HFFc6 (cell line): ENCODE data around the gene NNT. TPM values are rescaled to one million over a fixed set of nuclear protein-coding genes. Genes with fewer than 3 reads are reported as not detected.
"Not testable (repeated sequence)": the region's sequence is repeated elsewhere in the genome, so short reads cannot be mapped to it uniquely, and the experiment has no call there.

Source experiments
- DNase-seq: peaks from one replicate; pipeline ENCODE4 v3.0.0-alpha.2; 2018
- H3K27ac Mint-ChIP-seq: 2 replicates; pipeline ENCODE4 v1.8.0; 2020; ENCODE audit warnings: mild to moderate bottlenecking, mixed read lengths
- H3K27me3 Mint-ChIP-seq: 2 replicates; pipeline ENCODE4 v1.8.0; 2021; ENCODE audit warnings: mild to moderate bottlenecking, moderate library complexity, mixed read lengths; ENCODE audit not compliant: insufficient read depth
- H3K36me3 Mint-ChIP-seq: 2 replicates; pipeline ENCODE4 v1.8.0; 2021; ENCODE audit warnings: low read depth, mixed read lengths
- H3K4me1 Mint-ChIP-seq: 2 replicates; pipeline ENCODE4 v1.8.0; 2020; ENCODE audit warnings: low read depth, mixed read lengths
- H3K4me3 Mint-ChIP-seq: 2 replicates; pipeline ENCODE4 v1.8.0; 2020; ENCODE audit warnings: mild to moderate bottlenecking, moderate library complexity, mixed read lengths
- H3K9me3 Mint-ChIP-seq: 2 replicates; pipeline ENCODE4 v1.8.0; 2020; ENCODE audit warnings: mild to moderate bottlenecking, mixed read lengths
- total RNA-seq, 6 experiments: library from RNA; stranded (reverse); fragmentation: NEBNext Ultra II Directional; extraction: Animal tissue kit (Norgen Biotek cat#: 25700); gene quantifications; 2 replicates in 1 of 6; 3 replicates in 5 of 6; pipeline ENCODE4 v1.2.3, GENCODE V29; 2021
- TF ChIP-seq, protein P1 (sequence below): fragments of 200-600 bp; sonication (generic); IDR thresholded peaks from 2 replicates; pipeline ENCODE4 v1.5.0; 2021; ENCODE audit warnings: antibody characterized with exemption, mild to moderate bottlenecking

NNT gene
- total RNA-seq, 6 experiments from 2014 or later = 52.9 to 64.0 (median 59.6) TPM

- H3K36me3 Mint-ChIP-seq = peaks cover 32% of the 10 kb centered on the region
- TF ChIP-seq, protein P1, sequence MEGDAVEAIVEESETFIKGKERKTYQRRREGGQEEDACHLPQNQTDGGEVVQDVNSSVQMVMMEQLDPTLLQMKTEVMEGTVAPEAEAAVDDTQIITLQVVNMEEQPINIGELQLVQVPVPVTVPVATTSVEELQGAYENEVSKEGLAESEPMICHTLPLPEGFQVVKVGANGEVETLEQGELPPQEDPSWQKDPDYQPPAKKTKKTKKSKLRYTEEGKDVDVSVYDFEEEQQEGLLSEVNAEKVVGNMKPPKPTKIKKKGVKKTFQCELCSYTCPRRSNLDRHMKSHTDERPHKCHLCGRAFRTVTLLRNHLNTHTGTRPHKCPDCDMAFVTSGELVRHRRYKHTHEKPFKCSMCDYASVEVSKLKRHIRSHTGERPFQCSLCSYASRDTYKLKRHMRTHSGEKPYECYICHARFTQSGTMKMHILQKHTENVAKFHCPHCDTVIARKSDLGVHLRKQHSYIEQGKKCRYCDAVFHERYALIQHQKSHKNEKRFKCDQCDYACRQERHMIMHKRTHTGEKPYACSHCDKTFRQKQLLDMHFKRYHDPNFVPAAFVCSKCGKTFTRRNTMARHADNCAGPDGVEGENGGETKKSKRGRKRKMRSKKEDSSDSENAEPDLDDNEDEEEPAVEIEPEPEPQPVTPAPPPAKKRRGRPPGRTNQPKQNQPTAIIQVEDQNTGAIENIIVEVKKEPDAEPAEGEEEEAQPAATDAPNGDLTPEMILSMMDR = no peak
- DNase-seq = no peak
- H3K27ac Mint-ChIP-seq = no peak overlapping the region
- peaks cover 3% of the 10 kb centered on the region; the same call in 1 of the 2 replicates for H3K9me3 Mint-ChIP-seq
- no peaks in the 10 kb centered on the region; the same call in 1 of the 2 replicates for H3K27me3 Mint-ChIP-seq
- peaks cover 11% of the 10 kb centered on the region for H3K4me1 Mint-ChIP-seq
- H3K4me3 Mint-ChIP-seq = no peak overlapping the region
These were observed 88.9 kb downstream of the NNT start for GRCh38 chr5:43691893-43692292.

DNA sequence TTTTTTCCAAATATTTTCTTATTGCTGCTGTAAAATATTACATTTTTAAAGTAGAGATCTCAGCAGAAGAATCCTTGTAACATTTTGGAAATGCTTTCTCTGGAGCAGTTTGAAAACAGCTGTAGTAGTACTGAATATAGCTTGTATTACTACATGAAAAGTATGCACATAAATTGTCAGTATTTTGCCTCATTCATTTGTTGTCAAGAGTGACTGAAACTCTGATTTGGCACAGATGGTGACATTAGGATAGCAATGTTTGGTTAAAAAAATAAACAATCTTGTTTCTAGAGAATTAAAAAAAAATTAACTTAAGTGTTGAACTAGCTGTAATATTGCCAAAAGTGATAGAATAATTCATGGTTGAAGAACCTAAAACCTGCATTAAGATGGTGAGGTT, 90.4 kb downstream of the NNT start:
- peaks cover 32% of the 10 kb centered on the region for H3K36me3 Mint-ChIP-seq

DNA sequence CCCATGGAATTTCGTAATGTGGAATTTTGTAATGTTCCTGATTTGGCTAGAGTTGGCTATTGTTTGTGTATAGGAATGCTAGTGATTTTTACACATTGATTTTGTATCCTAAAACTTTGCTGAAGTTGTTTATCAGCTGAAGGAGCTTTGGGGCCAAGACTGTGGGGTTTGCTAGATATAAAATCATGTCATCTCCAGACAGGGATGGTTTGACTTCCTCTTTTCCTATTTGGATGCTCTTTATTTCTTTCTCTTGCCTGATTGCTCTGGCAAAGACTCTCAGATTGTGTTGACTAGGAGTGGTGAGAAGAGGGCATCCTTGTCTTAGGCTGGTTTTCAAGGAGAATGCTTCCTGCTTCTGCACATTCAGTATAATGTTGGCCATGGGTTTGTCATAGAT, 91.0 kb downstream of the NNT start:
- H3K36me3 Mint-ChIP-seq = peaks cover 32% of the 10 kb centered on the region
- peaks cover 3% of the 10 kb centered on the region; the same call in 1 of the 2 replicates for H3K9me3 Mint-ChIP-seq
- H3K4me3 Mint-ChIP-seq = no peak overlapping the region
- TF ChIP-seq, protein P1 = no peak
- DNase-seq = no peak
- no peaks in the 10 kb centered on the region; the same call in 1 of the 2 replicates for H3K27me3 Mint-ChIP-seq
- H3K27ac Mint-ChIP-seq = no peak overlapping the region
- H3K4me1 Mint-ChIP-seq = no peaks in the 10 kb centered on the region

More for the DNA sequence above, 90.4 kb downstream of the NNT start:
- TF ChIP-seq, protein P1 = no peak
- Mint-ChIP-seq H3K27me3 (no peaks in the 10 kb centered on the region; the same call in 1 of the 2 replicates), H3K27ac (no peak overlapping the region), H3K9me3 (peaks cover 3% of the 10 kb centered on the region; the same call in 1 of the 2 replicates), H3K4me1 (no peaks in the 10 kb centered on the region), H3K4me3 (no peak overlapping the region)
- no peak for DNase-seq

DNA sequence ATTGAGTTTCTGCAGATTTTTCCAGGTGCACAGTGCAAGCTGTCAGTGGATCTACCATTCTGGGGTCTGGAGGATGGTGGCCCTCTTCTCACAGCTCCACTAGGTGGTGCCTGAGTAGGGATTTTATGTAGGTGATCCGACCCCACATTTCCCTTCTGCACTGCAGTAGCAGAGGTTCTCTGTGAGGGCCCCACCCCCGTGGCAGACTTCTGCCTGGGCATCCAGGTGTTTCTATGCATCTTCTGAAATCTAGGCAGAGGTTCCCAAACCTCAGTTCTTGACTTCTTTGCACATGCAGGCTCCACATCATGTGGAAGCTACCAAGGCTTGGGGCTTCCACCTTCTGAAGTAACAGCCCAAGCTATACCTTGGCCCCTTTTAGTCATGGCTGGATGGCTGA, 93.5 kb downstream of the NNT start:
- not testable (repeated sequence) for DNase-seq, H3K9me3 Mint-ChIP-seq, H3K4me1 Mint-ChIP-seq, H3K27me3 Mint-ChIP-seq, H3K27ac Mint-ChIP-seq, H3K4me3 Mint-ChIP-seq
- H3K36me3 Mint-ChIP-seq = peaks cover 27% of the 10 kb centered on the region

DNA sequence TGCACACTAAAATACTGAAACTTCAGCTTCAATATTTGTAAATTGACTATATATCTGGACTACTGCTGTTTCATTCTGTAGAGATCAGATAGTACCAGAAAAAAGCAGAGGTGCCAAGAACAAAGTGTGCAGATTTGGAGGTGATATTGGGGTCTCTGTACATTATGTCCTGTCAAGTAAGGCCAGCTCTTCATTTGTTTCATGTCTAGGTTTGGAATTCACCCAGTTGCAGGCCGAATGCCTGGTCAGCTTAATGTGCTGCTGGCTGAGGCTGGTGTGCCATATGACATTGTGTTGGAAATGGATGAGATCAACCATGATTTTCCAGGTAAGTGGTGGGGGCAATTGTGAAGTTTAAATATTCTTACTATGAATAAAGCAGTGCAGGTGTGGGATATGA, 96.9 kb downstream of the NNT start:
- no peak overlapping the region for H3K4me3 Mint-ChIP-seq
- H3K27me3 Mint-ChIP-seq = no peaks in the 10 kb centered on the region
- DNase-seq = no peak
- TF ChIP-seq, protein P1 = no peak
- no peaks in the 10 kb centered on the region for H3K9me3 Mint-ChIP-seq
- peaks cover 5% of the 10 kb centered on the region; the same call in 1 of the 2 replicates for H3K4me1 Mint-ChIP-seq
- peaks cover 21% of the 10 kb centered on the region for H3K36me3 Mint-ChIP-seq
- no peak overlapping the region for H3K27ac Mint-ChIP-seq

DNA sequence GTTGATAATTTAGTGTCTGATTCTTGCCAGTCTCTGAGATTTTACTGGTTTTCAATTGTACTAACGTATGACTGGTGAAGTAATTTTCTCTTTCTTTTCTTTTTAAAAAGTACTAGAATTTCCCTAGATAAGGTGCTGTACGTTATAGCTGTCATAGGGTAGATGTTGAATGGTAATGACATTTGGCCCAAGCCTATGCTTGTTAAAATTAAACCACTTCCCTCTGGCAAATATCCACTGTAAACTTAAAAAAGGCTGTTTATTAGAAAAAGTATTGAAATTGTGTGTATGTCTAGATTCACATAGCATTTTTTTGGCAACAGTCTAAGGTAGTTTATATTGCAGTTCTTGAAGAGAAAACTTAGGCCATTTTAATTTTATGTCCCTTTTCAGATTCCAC, 97.6 kb downstream of the NNT start:
- no peaks in the 10 kb centered on the region for H3K9me3 Mint-ChIP-seq
- DNase-seq = no peak
- no peak overlapping the region for H3K27ac Mint-ChIP-seq
- TF ChIP-seq, protein P1 = no peak
- H3K27me3 Mint-ChIP-seq = no peaks in the 10 kb centered on the region
- H3K4me3 Mint-ChIP-seq = no peak overlapping the region
- peaks cover 22% of the 10 kb centered on the region for H3K36me3 Mint-ChIP-seq
- H3K4me1 Mint-ChIP-seq = peaks cover 5% of the 10 kb centered on the region; the same call in 1 of the 2 replicates
